HT-29 (cell line): Measurements from ENCODE around the gene KDM4B. TPM values are rescaled to one million over a fixed set of nuclear protein-coding genes. Genes with fewer than 3 reads are reported as not detected.
"Not testable (repeated sequence)": the region's sequence is repeated elsewhere in the genome, so short reads cannot be mapped to it uniquely, and the experiment has no call there.

Source experiments
- DNase-seq: peaks from one replicate; pipeline ENCODE4 v3.0.0-alpha.2; 2015; ENCODE audit warnings: low spot score
- total RNA-seq: library from RNA; depleted of rRNA; stranded (reverse); fragments of >200 nt; shearing (Covaris generic); gene quantifications from 2 replicates; pipeline ENCODE4 v1.2.3, GENCODE V29; 2014; rRNA removed

Gene KDM4B
- total RNA-seq = 7.2 and 7.8 TPM in 2 replicates

GRCh38 chr19:4968462-4969291, at the start of gene KDM4B:
TSS of gene KDM4B (plus strand) at chr19:4969113. CDS start at chr19:5032891, 63,778 bp downstream.
- DNase-seq = peak; percentile 96

DNA sequence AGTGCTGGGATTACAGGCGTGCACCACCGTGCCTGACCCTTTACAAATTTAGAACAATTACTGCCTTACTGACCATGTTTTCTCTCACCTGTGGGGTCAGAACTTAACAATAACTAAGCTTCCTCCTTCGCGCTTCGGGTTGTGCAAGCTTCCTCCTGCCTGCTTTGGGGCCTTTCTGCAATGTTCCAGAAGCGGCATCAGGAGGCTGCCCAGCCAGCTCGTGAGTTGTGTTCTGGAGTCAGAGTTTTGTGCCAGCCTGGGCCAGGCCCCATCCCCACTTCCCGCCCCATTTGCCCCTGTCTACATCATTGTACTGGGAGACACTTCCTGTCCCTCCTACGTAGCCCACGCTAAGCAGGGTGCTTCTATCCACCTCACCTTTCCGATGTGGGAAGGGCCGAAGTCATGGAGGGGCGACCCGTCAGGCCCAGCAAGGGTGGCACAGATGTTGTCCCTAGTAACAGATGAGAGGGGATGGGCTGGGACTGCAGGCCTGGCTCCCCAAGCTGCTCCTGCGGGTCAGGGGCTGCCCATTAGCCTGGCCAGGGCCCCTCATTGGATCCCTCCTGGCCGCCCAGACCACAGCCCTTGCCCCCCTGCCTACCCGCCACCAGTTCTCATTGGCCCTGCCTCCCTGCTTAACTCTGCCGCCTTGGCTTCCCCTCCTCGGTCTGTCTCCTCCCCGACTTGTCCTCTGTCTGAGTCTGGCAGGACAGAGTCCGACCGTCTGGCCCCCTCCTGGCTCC, 46.2 kb upstream of the KDM4B start:
- DNase-seq = no peak

DNA sequence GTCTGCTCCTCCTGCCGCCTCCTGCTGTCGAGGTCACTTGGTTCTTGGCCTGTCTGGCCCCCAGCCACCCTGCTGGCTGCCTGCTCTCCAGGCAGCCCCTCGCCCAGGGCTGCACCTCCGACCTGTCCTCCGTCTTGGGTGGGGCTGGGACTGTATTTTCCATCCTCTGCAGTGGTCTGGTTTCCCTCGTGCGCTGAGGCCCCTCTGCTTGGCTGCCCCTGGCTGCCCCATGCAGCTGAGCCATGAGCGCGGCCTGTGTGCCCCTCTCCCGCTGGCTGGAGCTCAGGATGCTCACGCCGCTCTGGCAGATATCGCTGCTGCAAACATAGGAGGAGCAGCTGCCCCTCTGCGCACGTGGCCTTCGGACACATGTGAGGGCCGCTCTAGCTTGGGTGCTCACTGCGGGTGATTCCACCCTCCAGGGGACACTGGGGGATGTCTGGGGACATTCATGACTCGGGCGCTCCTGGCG, 45.6 kb upstream of the KDM4B start:
- DNase-seq = no peak

- no peak for DNase-seq
Measured at GRCh38 chr19:4929186-4929585, 39.7 kb upstream of the KDM4B start.

GRCh38 chr19:4930664-4931063, 38.2 kb upstream of the KDM4B start:
- DNase-seq = no peak

- DNase-seq = no peak
Measured at GRCh38 chr19:4932711-4933110, 36.2 kb upstream of the KDM4B start.

DNA sequence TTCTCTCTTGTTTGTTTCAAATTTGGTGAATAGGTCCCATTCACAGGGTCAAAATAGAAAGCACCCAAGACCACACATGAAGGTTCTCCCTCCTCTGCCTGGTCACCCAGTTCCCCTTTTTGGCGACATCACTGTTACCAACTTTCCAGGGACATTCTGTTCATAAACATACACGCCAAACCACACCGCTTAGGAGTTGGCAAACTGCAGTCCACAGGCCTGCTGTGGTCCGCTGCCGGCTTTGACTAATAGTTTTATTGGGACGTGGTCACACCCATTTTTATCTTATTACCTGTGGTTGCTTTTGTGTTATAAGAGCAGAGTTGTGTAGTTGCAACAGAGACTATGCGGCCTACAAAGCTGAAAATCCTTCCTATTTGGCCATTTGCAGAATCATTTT, 35.4 kb upstream of the KDM4B start:
- DNase-seq = no peak

DNA sequence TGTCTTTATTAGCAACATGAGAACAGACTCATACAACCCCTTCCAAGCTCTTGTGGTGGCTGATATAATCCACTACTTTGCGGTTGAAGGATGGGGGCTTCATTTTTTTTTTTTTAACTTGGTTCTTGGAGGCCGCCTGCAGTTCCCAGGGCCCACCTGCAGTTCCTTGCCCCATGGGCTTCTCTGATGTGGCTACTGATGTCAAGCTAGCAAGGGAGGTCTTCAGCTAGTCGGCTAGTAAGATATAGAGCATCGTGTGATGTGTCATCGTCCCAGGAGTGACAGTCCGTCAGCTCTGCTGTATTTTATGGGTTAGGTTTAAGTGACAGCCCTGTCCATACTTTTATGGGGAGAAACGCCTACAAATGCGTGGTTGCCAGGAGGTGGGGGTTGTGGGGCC, 33.5 kb upstream of the KDM4B start:
- no peak for DNase-seq

- no peak for DNase-seq
Measured at GRCh38 chr19:4937060-4937459, 31.9 kb upstream of the KDM4B start.

DNA sequence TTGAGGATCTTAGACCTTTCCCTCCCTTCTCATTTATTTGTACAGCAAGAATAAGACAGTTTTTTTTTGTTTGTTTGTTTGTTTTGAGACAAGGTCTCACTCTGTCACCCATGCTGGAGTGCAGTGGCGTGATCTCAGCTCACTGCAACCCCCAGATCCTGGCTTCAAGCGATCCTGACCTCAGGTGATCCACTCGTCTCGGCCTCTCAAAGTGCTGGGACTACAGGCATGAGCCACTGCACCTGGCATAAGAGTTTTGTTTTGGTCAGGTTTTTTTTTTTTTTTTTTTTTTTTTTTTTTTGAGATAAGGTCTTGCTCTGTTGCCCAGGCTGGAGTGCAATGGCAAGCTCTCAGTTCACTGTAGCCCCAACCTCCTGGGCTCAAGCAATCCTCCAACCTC, 30.5 kb upstream of the KDM4B start:
- not testable (repeated sequence) for DNase-seq

DNA sequence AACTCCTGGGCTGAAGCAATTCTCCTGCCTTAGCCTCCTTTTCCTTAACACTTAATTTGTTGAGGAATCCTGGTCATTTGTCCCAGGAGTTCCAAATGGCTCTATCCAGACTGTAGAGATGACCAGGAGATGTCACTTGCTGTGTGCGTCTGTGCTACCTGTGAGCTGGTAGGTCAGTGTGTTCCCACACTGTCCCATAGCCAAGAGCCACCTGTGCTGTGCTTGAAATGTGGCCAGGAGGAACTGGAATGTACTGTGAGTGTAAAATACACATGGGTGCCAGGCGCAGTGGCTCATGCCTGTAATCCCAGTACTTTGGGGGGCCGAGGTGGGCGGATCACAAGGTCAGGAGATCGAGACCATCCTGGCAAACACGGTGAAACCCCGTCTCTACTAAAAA, 29.4 kb upstream of the KDM4B start:
- DNase-seq = no peak

- DNase-seq = not testable (repeated sequence)
Measured at GRCh38 chr19:4941638-4942169, 27.2 kb upstream of the KDM4B start.

GRCh38 chr19:4950650-4951049, 18.3 kb upstream of the KDM4B start:
- not testable (repeated sequence) for DNase-seq

GRCh38 chr19:4951656-4952055, 17.3 kb upstream of the KDM4B start:
- DNase-seq = no peak

- DNase-seq = no peak
Measured at GRCh38 chr19:4952945-4953344, 16.0 kb upstream of the KDM4B start.

GRCh38 chr19:4954320-4955149, 14.4 kb upstream of the KDM4B start:
- not testable (repeated sequence) for DNase-seq

- no peak for DNase-seq
Measured at GRCh38 chr19:4955274-4955673, 13.6 kb upstream of the KDM4B start.

DNA sequence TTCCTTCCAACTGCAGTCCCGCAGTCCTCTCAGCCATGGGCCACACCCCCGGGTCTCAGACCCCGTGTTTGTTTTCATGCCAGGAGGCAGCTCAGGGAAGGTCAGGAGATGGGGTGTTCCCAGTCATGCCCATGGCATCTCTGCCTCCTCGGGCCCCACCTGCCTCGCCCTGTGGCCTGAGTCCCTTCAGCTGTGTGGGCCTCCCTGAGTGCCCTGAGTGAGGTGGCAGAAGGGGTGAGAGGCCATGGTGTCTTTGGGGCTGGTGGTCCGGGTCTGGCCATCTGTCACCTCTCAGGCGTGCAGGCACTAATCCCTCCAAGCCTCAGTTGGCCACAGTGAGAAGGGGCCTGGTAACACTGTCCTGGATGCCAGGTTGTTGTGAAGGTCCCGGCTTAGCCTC, 10.9 kb upstream of the KDM4B start:
- DNase-seq = no peak

DNA sequence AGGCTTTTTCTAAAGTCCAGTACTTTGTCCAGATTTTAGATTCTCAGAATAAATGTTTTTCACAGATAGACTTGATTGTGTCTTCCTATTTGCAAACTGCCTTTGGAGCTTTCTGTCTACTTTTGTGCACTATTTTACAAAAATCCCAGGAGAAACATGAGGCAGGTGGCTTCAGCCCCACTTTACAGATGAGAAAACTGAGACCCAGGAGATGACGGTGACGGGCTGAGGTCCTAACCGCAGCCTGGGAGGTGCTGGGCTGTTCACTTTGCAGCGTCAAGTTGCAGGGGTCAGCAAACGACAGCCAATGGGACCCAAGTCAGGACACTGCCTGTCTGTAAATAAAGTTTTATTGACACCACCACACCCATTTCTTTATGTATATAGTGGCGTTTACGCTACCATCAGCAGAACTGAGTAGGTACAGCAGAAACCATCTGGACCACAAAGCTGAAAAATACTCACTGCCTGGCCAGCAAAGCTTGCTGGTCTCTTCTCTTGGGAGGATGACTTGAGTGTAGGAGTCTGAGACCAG, 6.8 kb upstream of the KDM4B start:
- DNase-seq = no peak

DNA sequence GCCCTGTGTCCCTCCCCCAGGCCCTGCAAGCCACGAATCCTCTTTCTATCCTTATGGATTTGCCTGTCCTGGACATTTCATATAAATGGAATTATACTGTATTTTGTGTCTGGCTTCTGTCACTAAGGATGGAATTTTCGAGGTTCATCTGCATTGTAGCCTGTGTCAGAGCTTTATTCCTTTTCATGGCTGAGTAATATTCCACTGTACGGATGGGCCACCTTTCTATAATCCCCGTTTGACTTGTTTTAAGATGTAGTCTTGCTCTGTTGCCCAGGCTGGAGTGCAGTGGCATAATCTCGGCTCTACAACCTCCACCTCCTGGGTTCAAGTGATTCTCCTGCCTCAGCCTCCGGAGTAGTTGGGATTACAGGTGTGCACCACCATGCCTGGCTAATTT, 3.9 kb upstream of the KDM4B start:
- no peak for DNase-seq

DNA sequence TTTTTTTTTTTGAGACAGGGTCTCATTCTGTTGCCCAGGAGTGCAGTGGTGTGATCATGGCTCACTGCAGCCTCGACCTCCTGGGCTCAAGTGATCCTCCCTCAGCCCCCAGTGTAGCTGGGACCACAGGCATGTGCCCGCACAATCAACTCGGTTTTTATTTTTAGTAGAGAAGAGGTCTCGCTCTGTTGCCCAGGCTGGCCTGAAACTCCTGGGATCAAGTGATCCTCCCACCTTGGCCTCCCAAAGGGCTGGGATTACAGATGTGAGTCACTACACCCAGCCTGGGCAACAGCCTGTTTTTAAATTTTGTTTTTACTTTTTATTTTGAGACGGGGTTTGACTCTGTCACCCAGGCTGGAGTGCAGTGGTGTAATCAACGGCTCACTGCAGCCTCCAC, 2.3 kb upstream of the KDM4B start:
- DNase-seq = no peak
